NK-92 (cell line): Measurements from ENCODE around the gene SMTN.

Experiments
- DNase-seq: peaks from one replicate; lab custom pipeline; 2025; ENCODE audit not compliant: unreplicated experiment; lab: John Stamatoyannopoulos, UW

Gene SMTN

DNA sequence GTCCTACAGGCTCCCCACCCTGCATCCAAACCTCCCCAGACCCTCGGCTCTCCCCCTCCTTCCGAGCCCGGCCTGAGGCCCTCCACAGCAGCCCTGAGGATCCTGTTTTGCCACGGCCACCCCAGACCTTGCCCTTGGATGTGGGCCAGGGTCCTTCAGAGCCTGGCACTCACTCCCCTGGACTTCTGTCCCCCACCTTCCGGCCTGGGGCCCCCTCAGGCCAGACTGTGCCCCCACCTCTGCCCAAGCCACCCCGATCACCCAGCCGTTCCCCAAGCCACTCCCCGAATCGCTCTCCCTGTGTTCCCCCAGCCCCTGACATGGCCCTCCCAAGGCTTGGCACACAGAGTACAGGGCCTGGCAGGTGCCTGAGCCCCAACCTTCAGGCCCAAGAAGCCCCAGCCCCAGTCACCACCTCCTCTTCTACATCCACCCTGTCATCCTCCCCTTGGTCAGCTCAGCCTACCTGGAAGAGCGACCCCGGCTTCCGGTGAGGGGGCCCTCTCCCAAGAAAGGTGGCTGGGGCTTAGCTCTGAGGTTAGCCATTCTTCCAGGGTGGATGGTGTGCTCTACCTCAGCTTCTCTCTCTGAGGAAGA is 44.5 kb downstream of the SMTN start:
- no peak for DNase-seq

DNA sequence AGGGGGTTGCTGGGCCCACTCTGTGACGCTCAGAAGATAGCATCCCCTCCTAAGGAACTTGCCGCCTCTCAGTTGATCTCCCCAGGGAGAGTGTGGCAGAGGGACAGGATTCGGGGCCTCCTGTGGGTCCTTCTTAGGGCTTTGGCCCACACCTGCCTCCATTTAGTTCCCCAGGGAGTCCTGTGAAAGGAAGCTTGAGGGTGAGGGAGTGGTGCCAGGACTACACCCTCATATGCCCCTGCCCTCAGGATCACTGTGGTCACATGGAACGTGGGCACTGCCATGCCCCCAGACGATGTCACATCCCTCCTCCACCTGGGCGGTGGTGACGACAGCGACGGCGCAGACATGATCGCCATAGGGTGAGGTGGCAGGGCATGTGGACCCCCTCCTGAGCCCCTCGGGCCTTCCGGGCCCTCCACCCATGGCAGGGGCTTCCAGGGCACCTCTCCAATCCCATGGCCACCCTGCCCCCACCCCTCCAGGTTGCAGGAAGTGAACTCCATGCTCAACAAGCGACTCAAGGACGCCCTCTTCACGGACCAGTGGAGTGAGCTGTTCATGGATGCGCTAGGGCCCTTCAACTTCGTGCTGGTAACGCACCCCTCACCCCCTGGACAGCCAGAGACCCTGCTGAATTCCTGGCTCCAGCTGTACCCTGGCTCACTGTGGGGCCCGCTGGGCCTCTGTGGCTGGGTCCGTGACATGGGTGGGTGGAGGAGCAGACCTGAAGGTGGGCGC is 45.2 kb downstream of the SMTN start:
- DNase-seq: no peak

DNA sequence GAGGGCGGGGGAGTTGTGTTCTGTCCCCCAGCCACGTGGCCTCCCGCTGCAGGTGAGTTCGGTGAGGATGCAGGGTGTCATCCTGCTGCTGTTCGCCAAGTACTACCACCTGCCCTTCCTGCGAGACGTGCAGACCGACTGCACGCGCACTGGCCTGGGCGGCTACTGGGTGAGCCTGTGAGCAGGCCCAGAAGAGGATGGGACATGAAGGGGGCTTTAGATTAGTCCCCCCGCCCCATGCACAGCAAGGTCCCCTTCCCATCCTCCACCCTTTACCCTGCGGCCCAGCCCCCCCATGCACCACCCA is 45.7 kb downstream of the SMTN start:
- no peak for DNase-seq

DNA sequence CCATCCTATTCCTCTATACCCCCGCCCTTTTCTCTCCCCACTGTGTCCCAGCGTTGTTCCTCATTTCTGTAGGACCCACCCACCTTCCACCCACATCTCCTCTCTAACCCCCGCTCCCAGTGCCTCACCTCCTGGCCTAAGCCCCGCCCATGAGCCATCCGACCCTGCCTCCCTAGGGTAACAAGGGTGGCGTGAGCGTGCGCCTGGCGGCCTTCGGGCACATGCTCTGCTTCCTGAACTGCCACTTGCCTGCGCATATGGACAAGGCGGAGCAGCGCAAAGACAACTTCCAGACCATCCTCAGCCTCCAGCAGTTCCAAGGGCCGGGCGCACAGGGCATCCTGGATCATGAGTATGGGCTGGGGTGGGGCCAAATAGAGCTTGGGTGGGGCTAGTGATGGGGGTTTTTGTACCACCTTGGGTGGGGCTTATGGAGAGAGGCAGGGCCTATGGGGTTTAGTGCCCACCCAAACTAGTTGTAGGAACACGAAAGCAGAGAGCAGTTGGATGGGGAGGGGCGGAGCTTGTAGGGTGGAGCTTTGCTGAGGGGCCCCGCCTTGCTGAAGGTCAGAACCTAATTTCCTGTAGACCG is 46.2 kb downstream of the SMTN start:
- no peak for DNase-seq

DNA sequence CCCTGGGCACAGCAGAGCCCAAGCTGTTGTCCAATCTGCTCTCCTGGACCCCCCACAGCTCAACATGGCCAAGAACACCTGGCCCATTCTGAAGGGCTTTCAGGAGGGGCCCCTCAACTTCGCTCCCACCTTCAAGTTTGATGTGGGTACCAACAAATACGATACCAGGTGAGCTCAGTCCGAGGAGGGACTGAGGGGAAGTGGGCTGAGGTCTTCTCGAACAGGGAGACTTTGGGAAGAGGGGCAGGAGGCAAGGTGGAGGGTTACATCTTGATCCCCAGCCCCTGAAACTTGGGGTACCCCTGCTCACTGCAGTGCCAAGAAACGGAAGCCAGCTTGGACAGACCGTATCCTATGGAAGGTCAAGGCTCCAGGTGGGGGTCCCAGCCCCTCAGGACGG is 47.0 kb downstream of the SMTN start:
- DNase-seq: no peak

DNA sequence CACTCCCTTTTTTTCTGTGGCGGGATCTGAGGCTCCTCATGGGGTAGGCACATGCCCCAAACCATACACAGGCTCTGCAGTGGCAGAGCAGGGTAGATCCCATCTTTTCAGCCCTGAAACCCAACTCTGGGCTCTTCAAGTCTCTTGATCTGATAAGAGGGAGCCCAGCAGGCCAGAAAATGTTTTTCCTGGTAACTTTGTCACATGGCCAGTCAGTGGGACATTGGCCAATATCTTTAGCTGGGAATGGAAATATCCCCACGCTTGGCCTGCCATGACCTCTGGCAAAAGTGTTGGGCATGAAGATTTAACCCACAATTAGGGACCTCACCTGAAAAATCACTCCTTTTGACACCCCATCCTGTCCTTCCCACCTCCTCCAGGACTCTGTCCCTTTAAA is 49.8 kb downstream of the SMTN start:
- no peak for DNase-seq

DNA sequence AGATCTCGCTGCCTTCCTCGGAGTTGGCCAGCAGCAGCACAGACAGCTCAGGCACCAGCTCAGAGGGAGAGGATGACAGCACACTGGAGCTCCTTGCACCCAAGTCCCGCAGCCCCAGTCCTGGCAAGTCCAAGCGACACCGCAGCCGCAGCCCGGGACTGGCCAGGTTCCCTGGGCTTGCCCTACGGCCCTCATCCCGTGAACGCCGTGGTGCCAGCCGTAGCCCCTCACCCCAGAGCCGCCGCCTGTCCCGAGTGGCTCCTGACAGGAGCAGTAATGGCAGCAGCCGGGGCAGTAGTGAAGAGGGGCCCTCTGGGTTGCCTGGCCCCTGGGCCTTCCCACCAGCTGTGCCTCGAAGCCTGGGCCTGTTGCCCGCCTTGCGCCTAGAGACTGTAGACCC is 52.8 kb downstream of the SMTN start:
- DNase-seq: no peak

DNA sequence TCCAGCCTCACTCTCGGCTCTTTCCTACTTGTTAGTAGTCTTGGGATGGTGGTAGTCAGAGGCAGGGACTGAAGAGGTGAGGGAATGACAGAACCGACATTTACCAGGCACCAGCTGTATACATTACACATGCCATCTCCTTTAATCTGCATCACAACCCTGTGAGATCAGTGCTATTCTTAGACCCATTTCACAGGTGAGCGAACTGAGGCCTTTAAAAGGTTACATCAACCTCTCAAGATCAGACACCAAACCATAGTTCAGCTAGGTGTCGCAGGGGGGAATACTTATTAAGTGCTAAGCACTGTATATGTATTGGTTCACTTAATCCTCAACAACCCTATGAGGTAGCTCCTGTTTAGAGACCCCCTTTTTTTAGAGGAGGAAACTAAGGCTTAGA is 53.6 kb downstream of the SMTN start:
- DNase-seq: no peak

DNA sequence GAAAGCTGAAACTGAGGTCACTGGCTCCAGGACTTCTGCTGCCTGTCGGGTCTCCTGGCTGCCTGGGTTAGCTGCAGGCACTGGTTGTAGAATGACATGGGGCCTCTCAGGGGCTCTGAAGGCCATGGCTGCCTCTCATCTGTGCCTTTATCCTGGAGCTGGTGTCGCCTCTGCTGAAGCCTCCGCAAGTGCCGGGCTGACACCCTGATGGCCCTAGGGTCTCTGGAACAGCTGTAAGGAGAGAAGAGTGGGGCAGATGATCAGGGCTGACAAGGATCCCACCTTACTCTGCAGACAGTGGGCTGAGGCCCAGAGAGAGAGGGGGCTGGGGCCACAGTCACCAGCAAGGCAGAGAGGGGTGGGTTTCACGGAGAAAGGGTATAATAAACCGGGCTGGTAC is 54.6 kb downstream of the SMTN start:
- no peak for DNase-seq

DNA sequence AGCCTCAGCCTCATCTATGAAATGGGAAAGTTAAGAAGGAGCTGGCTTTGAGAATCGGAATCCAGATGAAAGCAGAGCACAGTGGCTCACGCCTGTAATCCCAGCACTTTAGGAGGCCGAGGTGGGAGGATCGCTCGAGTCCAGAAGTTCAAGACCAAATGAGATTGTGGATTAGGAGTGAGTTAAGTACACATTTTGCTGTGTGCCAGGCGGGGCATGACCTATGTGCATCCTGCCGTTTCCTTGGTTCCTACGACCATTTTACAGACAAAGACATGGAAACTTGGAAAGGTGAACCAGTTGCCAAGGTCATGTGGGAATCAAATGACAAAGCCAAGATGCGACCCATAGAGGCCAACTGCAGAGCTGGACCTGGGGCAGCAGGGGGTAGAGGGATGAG is 55.0 kb downstream of the SMTN start:
- DNase-seq: no peak

DNA sequence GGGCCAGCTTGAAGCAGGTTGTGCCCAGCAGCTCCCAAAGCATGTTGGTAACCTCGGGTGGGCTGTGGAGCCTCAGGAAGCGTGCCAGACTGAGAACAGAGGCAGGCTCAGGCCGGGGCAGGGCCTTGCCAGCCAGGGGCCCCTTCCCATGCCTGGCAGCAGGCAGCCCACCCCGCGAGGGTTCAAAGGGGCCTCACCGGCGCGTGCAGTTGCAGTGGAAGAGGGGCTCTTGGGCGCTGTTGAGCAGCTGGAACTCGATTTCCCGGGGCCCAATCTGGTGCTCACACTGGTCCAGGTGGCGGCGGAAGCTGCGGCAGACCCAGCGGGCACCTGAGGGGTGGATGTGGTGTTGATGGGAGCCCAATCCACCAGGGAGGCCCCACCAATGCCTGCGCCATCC is 55.6 kb downstream of the SMTN start:
- no peak for DNase-seq

DNA sequence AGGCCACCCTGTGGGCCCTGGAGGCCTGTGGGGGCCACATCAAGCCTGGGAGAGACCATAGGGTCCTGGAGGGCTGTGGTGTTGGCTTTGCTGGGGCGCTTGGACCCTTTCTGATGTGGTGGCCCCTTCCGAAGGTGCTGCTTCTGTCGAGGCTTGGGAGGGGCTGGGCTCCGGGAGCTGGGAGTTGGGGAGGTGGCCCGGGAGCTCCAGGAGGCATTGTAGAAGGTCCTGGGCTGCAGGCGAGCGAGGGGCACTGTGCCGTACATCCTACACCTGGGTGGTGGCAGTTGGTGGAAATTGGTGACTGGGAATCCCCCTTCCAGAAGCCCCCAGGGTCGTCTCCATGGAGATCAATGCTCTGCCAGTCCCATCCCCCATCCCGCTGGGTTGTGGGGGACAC is 56.6 kb downstream of the SMTN start:
- no peak for DNase-seq

DNA sequence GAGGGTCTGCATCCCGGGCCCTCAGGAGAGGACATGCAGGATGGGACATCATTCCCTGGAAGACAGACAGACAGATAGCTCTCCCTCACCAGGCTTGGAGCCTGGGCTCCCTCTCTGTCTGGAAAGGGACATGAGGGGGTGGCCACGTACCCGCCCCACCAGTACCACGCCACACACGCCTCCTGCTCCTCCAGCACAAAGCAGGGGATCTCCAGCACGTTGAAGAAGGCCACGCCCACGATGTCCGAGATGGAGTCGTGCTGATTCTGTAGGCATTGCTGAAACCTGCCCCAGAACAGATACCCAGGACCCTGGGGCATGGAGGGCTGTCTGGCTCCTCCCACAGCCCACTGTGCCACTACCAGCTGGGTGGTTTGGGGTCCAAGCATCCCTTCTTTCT is 57.0 kb downstream of the SMTN start:
- DNase-seq: no peak

DNA sequence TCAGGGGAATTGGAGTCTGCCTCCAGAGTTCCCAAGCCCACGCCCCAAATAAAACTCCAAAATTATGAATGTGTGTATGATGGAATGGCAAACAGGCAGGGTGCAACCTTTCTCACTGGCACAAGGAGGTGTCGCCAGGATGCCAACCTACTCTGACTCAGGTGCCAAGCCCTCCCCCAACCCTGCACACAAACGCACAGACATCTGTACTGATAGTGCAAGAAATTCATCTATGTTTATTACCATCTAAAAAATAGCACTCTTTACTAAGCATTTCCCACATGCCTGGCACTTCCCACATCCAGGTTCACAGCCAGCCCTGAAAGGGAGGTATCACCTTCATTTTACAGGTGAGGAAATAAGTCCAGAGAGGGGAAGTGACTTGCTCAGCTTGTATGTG is 57.9 kb downstream of the SMTN start:
- no peak for DNase-seq

DNA sequence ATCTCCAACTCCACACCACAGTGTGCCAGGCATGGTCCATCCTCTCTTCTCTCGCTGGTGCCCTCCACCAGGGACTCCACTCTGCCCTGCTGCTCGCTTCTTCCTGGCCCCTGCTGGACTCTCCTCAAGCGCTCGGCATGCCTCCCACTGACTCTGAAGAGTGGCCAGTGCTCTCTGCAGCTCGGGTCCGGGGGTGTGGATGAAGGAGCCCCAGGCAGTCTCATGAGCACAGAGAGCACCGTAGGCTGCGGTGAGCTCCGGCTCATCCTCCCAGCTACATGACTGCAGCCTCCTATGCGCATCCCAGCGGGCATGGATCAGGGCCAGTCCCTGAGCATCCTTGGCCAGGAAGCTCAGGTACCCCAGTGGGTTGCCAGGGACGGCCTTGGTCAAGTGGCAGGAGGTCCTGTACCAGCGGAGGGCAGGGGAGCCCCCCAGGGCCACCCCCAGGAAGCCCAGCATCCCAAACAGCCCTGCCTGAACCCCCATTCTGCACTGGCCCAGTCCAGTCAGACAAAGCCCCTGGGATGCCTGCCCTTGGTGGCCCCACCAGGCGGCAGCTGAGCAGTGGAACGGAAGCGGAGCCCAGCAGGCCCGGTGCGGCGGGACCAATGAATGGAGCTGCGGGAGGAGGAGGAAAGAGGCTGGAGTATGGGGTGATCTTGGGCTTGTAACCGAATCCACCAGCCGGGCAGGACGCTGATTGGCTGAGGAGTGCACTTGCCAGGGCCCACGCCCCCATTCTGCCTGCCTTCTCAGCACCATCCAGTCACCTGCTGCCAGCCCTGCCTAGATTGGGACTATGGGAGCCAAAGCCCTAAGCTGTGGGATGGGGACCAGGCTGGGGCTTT is 59.0 kb downstream of the SMTN start, which contains the start of gene PLA2G3:
PLA2G3 (minus strand) TSS at position 643 of the 851 bp plus-strand sequence; CDS start at position 489, 154 bp downstream.
- DNase-seq: no peak

DNA sequence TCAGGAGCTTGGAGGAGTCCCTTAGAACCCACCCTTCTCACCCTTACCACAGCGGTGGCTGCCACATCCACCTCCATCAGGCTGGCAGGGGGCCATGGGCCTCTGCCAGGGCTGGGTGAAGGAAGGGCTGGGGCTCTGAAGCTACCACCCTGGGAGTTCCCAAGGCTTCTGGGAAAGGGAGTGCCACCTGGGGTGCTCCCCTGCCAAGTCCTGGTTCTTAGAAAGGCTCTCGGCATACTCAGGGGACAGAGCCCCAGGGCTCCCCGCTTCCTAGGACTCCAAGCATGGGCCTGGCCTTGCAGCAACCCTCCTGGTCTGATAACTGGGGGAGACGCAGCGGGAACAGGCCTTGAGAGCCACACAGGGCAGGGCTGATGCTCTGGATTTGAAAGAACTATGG is 59.6 kb downstream of the SMTN start:
- DNase-seq: no peak

DNA sequence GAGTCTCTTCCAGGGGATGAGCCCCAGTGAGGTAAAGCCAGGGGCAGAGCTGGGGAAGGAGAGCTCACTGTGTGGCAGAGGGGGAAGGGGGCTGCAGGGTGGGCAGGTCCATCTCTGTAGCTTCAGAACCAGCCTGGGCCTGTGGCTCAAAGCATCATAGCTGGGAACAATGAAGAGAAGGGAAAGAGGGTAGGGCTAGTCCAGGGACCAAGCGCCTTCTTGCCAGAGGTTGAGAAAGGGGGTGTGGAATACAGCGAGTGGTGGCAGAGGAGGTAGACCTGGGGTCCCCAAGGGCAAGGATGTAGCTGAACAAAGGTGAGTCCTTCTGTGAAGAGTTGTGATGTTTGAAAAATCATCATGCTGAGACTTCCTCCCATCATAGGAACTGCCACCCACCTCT is 60.4 kb downstream of the SMTN start:
- DNase-seq: no peak

DNA sequence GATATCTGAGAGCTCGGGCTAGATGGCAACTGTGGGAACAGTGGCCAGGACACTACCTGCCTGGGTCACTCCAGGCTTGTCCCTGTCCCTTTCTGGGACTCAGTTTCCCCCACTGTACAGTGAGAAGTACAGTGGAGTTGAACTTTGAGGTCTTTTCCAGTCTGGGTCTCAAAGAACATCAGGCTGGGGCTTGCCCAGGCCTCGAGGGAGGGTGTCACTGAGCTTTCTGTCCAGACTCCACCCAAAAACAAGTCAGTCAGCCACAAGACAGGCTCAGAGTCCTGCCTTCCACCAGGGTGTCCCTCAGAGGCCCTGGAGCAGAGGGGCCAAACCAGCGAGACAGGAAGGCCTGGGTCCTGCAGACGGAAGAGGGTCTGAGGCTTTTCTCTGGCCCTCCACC is 61.2 kb downstream of the SMTN start:
- no peak for DNase-seq

DNA sequence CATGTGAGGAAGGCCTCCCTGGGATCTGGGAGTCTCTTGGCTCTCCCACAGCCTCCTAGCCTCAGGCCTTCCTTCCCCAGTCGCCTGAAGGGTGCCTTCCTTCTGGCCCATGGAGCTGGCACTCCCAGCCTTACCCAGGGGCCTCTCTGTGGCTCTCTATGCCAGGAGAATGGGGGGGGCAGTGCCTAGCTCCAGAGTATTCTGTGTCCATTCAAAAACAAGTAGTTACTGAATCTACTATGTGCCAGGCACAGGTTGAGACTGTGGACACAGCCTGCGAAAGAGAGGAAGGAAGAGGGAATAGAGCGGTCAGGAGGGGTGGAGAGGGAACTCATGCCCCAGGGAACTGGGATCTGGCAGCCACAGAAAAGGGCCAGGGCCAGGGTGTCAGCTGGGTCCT is 61.9 kb downstream of the SMTN start:
- no peak for DNase-seq

DNA sequence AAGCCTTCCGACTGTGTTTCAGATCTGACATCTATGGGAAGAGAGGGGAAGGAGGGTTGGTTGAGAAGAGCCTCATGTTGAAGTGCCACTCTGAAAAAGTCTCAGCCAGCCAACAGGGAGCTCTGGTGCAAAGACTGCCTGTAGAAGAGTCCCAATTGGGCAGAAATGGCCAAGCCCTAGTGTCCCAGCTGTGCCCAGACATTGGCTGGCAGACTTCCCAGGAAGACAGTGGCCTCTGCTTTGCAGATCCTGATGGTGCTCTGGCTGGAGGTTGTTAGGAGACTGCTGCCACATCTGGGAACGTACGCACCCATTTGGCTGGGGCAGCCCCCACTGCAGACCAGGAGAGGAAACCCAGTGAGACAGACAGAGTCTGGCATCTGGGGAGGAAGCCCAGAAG is 62.4 kb downstream of the SMTN start:
- DNase-seq: no peak

DNA sequence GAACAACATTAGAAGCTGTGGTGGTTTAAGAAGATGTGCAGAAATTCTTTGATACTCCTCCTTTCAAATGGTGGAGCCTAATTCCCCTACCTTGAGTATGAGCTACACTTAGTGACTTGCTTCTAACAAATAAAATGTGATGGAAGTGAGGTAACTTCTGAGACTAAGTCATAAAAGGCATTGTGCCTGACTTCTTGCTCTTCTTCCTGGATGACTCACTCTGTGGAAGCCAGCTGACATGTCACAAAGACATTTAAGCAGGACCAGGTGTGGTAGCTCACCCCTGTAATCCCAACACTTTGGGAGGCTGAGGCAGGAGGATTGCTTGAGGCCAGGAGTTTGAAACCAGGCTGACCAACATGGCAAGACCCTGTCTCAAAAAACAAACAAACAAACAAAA is 63.1 kb downstream of the SMTN start:
- DNase-seq: no peak

DNA sequence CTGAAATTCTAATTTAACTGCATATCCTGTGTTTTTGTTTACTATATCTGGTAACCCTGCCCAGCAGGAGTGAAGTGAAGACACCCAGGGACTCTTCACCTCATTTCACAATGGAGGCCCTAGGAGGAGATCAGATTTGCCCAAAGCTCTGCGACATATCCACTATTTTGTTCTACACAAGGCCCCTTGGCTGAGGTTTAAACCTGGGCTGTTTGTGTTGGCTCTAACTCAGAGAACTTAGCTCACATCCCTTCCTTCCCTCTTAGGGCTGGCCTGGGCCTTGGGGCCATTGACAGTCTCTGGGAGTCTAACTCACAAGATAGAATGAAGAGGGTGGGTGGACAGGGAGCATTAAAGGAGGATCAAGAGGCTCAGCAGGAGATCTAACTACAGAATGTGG is 67.4 kb downstream of the SMTN start:
- DNase-seq: no peak
